Measurements from ENCODE around the gene DNASE1L1. TPM values are rescaled to one million over a fixed set of nuclear protein-coding genes. Genes with fewer than 3 reads are reported as not detected.

The DNASE1L1 gene
- total RNA-seq, 1 donor from 2014 or later, result 14.2 TPM

DNA sequence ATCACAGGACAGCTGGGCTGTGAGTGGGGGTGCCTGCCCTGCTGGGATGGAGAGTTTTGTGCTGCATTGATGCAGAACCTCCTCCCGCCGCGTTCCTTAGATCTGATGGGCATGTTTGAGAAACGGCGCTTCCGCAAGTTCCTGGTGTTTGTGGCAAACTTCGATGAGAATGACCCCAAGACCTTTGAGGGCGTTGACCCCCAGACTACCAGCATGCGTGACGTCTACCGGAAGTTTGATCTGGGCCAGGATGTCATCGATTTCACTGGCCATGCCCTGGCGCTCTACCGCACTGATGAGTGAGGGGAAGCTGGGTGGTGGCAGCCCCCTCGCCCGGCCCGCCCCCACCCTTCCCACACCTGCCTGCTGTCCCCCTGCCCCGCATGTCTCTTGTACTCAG, 30.8 kb upstream of the DNASE1L1 start:
- peaks cover 26% of the 10 kb centered on the region for H3K9me3 Mint-ChIP-seq
- peaks cover 41% of the 10 kb centered on the region for H3K79me2 ChIP-seq (ENCODE audit: low read depth)
- peaks cover 19% of the 10 kb centered on the region for H3F3A ChIP-seq (ENCODE audit: low read depth)
- H3K27ac Mint-ChIP-seq, result no peak overlapping the region
- no peak for TF ChIP-seq EZH2phosphoT487 (IDR thresholded peaks at IDR 0.05)
- TF ChIP-seq, protein P1, sequence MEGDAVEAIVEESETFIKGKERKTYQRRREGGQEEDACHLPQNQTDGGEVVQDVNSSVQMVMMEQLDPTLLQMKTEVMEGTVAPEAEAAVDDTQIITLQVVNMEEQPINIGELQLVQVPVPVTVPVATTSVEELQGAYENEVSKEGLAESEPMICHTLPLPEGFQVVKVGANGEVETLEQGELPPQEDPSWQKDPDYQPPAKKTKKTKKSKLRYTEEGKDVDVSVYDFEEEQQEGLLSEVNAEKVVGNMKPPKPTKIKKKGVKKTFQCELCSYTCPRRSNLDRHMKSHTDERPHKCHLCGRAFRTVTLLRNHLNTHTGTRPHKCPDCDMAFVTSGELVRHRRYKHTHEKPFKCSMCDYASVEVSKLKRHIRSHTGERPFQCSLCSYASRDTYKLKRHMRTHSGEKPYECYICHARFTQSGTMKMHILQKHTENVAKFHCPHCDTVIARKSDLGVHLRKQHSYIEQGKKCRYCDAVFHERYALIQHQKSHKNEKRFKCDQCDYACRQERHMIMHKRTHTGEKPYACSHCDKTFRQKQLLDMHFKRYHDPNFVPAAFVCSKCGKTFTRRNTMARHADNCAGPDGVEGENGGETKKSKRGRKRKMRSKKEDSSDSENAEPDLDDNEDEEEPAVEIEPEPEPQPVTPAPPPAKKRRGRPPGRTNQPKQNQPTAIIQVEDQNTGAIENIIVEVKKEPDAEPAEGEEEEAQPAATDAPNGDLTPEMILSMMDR (IDR thresholded peaks at IDR 0.05), result no peak
- TF ChIP-seq EZH2 (IDR thresholded peaks at IDR 0.05), result no peak
- no peak overlapping the region for H3K27ac ChIP-seq
- H3K4me1 ChIP-seq, result no peaks in the 10 kb centered on the region
- no peak overlapping the region for H3K4me3 ChIP-seq
- H3K9ac ChIP-seq, result no peak overlapping the region
- peaks cover 16% of the 10 kb centered on the region for H3K27me3 Mint-ChIP-seq (ENCODE audit: insufficient read depth, low read depth)
- H3K4me3 Mint-ChIP-seq, result no peak overlapping the region
- peaks cover 16% of the 10 kb centered on the region for H3K4me1 Mint-ChIP-seq
- H3K9me3 ChIP-seq (ENCODE audit: low read depth), result no peaks in the 10 kb centered on the region
- no peaks in the 10 kb centered on the region for H3K36me3 ChIP-seq
- DNase-seq (ENCODE audit: low spot score), result no peak
- no peak overlapping the region for H2AFZ ChIP-seq (replicated peaks)
- no peak overlapping the region for H3K4me2 ChIP-seq
- peaks cover 6% of the 10 kb centered on the region for H3K36me3 Mint-ChIP-seq
- no peaks in the 10 kb centered on the region for H3K27me3 ChIP-seq
- H4K20me1 ChIP-seq (ENCODE audit: low read depth), result peaks cover 46% of the 10 kb centered on the region

DNA sequence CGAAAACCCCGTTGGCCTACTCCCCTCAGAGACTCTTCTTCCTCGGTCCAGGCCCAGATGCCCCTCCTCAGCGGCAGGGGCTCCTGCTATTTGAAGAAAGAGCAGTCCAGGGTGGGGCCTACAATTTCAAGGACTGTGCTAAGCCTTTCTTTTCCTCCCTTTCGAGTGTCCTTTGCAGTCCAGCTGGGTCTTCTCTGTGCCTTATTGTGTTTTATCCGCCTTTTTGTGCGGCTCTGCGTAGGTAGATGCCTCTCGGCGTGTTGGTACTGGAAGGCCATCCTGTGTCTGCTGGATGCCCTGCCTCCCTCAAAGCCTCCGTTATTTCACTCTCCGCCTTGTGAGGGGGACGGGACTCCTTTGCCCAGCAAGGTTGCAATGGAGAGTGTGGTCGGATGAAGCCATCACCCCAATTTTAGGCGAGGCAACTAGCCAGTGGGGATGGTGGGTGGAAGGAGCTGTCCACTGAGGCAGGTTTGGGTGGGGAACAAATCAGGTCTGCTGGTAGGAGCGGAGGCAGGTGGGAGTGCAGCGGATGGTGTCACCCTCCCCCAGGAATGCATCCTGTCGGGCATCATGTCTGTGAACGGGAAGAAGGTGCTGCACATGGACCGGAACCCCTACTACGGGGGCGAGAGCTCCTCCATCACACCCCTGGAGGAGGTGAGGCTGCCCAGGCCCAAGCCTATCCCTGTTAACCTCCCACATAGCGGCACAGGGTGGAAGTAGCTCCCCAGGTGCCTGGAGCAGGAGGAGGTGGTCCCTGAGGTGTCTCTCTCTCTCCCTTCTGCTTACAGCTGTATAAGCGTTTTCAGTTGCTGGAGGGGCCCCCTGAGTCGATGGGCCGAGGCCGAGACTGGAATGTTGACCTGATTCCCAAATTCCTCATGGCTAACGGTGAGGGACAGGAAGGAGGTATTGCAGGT, 29.2 kb upstream of the DNASE1L1 start:
- no peaks in the 10 kb centered on the region for H3K27me3 ChIP-seq
- peaks cover 16% of the 10 kb centered on the region for H3K27me3 Mint-ChIP-seq (ENCODE audit: insufficient read depth, low read depth)
- peaks cover 6% of the 10 kb centered on the region for H3K36me3 Mint-ChIP-seq
- no peak overlapping the region for H2AFZ ChIP-seq (replicated peaks)
- H3K9me3 ChIP-seq (ENCODE audit: low read depth), result no peaks in the 10 kb centered on the region
- peak overlapping the region; percentile 71 for H3K4me3 ChIP-seq
- peak overlapping the region; percentile 92 for H3K4me3 Mint-ChIP-seq
- no peaks in the 10 kb centered on the region for H3K4me1 ChIP-seq
- no peak for TF ChIP-seq EZH2 (IDR thresholded peaks at IDR 0.05)
- no peak for TF ChIP-seq EZH2phosphoT487 (IDR thresholded peaks at IDR 0.05)
- TF ChIP-seq, protein P1 (IDR thresholded peaks at IDR 0.05), result no peak
- peaks cover 36% of the 10 kb centered on the region for H3K79me2 ChIP-seq (ENCODE audit: low read depth)
- peaks cover 27% of the 10 kb centered on the region for H3K9me3 Mint-ChIP-seq
- H3K27ac Mint-ChIP-seq, result peak overlapping the region; percentile 99
- peaks cover 39% of the 10 kb centered on the region for H4K20me1 ChIP-seq (ENCODE audit: low read depth)
- H3K27ac ChIP-seq, result no peak overlapping the region
- H3F3A ChIP-seq (ENCODE audit: low read depth), result peaks cover 15% of the 10 kb centered on the region
- DNase-seq (ENCODE audit: low spot score), result no peak
- H3K4me1 Mint-ChIP-seq, result peaks cover 12% of the 10 kb centered on the region
- no peaks in the 10 kb centered on the region for H3K36me3 ChIP-seq
- peak overlapping the region; percentile 86 for H3K4me2 ChIP-seq
- no peak overlapping the region for H3K9ac ChIP-seq

DNA sequence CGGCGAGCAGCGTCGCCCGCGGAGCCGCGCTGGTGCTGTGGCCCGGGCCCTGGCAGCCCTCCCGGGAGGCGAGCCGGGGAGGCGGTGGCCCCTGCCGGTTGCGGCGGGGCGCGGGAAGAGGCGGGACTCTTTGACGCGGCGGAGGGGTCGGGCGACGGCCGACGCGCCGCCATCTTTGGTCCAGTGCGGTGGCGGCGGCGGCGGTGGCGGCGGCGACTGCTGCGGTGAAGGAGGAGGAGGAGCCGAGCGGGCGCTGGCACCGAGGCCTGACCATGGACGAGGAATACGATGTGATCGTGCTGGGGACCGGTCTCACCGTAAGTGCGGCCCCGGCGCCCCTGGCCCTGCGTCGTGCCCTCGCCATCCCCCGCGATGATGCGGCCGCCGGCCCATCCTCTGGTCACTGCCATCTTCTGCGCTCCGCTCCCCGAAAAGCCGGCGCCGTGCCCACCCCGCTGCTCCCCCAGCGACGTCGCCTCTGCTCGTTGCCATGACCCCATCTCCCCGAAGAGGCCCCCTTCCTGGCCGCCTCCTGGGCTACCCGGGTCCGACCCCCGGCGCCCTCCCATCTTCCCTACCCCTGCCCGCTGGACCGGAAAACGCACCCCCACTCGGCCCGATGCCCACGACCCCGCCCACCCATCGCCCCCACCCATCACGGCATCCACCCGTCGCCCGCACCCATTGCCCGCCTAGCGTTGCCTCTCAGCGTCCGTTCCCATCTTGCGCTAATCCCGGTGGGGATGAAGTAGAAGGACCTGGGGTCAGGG, 28.1 kb upstream of the DNASE1L1 start, which contains the start of gene GDI1:
Gene GDI1 (plus strand): TSS at position 172 of the 770 bp plus-strand sequence. CDS start 101 bp downstream, at position 273.
- Histone ChIP-seq H2AFZ (replicated peaks) (no peak within 1 kb of the TSS), H3K4me2 (peak within 1 kb of the TSS; percentile 86), H3K27me3 (no peaks in the 10 kb centered on the region), H3K9me3 (ENCODE audit: low read depth) (no peaks in the 10 kb centered on the region), H3K4me3 (peak within 1 kb of the TSS; percentile 71), H3F3A (ENCODE audit: low read depth) (peaks cover 8% of the 10 kb centered on the region), H3K36me3 (no peaks in the 10 kb centered on the region), H3K9ac (peak within 1 kb of the TSS; percentile 75), H3K27ac (peak within 1 kb of the TSS; percentile 98), H3K4me1 (no peaks in the 10 kb centered on the region), H3K79me2 (ENCODE audit: low read depth) (peaks cover 36% of the 10 kb centered on the region), H4K20me1 (ENCODE audit: low read depth) (peaks cover 33% of the 10 kb centered on the region)
- H3K4me1 Mint-ChIP-seq, result peaks cover 10% of the 10 kb centered on the region
- DNase-seq (ENCODE audit: low spot score), result peak; percentile 69
- TF ChIP-seq EZH2phosphoT487 (IDR thresholded peaks at IDR 0.05) (no peak), EZH2 (IDR thresholded peaks at IDR 0.05) (no peak)
- TF ChIP-seq, protein P1 (IDR thresholded peaks at IDR 0.05), result no peak
- H3K27me3 Mint-ChIP-seq (ENCODE audit: insufficient read depth, low read depth), result peaks cover 16% of the 10 kb centered on the region
- H3K9me3 Mint-ChIP-seq, result peaks cover 29% of the 10 kb centered on the region
- H3K36me3 Mint-ChIP-seq, result peaks cover 6% of the 10 kb centered on the region
- H3K4me3 Mint-ChIP-seq, result peak within 1 kb of the TSS; percentile 92
- H3K27ac Mint-ChIP-seq, result peak within 1 kb of the TSS; percentile 99
